NCI-H1092 treated with DMSO at 0.1 percent for 48 hours (cell line): ENCODE measurements around the gene ERGIC1.
"Not testable (repeated sequence)": the region's sequence is repeated elsewhere in the genome, so short reads cannot be mapped to it uniquely, and the experiment has no call there.

Experiments used
- DNase-seq: peaks from one replicate; lab custom pipeline; 2025; lab: John Stamatoyannopoulos, UW

ERGIC1 gene

GRCh38 chr5:172881691-172882370 lies 47.8 kb downstream of the ERGIC1 start:
- no peak for DNase-seq

GRCh38 chr5:172883066-172883465 lies 49.0 kb downstream of the ERGIC1 start:
- no peak for DNase-seq

GRCh38 chr5:172885597-172886340 lies 51.7 kb downstream of the ERGIC1 start:
- no peak for DNase-seq

DNA sequence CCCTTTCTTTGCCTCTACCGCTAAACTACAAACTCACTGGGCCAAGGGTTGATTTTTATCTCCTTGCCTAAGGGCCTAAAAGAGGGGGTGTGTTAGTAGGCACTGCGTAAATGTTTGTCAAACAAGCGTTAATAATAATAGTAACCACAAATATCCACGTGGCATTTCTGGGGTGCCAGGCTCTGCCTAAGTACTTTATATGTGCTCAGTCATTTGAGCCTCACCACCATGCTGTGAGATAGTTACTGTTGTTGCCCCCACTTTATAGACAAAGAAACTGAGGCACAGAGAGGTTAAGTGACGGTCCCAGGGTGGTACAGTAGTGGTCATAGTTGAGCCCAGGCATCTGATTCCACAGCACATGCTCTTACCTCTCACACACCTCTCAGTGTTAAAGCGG lies 52.4 kb downstream of the ERGIC1 start:
- DNase-seq, result no peak

- no peak for DNase-seq
Measured at GRCh38 chr5:172886974-172887501, 53.0 kb downstream of the ERGIC1 start.

- no peak for DNase-seq
Measured at GRCh38 chr5:172887692-172888091, 53.6 kb downstream of the ERGIC1 start.

DNA sequence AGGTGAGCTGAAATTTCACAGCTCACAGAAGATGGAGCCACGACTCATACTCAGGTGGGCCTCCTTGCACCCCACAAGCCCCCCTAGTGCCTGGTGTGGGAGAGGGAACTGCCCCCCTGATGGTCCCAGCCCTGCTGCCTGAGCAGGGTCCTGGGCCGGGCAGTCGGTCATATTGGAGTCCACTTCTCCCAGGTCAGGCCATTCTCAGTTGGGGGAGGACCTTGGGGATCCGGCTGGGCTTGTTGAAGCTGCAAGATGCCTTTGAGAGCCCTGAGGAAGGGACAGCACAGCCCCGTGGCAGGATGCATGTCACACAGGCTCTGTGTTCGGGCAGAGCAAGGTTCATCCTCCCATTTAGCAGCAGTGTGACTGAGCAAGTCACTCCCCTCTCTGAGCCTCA lies 56.6 kb downstream of the ERGIC1 start:
- DNase-seq, result no peak

DNA sequence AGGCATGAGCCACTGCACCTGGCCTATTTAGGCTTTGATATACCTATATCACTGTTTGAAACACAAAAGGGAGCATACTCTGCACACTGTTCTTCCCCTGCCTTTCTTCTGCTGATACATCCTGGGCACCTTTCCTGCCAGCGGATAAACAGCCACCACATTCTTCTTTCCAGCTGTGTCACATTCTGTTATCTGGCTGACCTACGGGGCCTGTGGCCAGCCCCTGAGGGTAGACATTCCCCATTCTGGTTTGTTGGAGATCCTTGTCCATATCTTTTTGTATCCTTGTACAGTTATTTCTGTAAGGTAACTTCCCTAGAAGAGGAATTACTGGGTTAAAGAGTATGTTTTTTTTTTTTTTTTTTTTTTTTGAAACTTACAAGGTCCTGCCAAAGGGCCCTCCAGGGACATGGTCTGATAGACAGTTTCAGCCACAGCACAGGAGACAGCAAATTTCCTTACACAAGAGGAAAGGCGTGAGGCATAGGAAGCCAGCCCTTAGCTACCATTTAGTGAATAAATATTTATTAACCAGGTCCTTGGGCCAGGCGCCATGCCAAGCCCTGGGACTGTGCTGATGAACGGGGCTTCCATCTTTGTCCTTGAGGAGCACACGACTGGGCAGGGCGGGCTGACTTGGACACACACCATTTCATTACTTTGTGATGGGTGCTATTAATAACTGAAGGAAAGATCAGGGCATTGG lies 57.8 kb downstream of the ERGIC1 start:
- DNase-seq, result no peak

DNA sequence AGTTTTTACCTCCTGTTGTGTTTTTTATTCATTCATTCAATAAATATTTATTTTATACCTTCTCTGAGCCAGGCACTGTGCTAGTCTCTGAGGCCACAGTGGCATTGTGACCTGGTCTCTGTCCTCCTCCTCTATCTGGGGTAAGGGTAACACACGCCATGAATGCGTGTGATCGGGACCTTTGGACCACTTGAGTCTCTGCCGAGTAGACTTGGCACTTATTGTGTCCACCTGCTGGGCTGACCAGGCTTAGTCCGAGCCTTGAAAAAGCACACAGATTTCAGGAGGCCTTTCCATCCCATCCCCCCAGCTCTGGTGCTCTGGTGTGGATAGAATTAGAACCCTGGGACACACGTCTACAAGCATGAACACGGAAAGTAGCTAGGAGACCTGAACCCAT lies 58.7 kb downstream of the ERGIC1 start:
- DNase-seq, result no peak

- DNase-seq, result no peak
Measured at GRCh38 chr5:172894767-172895388, 60.8 kb downstream of the ERGIC1 start.

DNA sequence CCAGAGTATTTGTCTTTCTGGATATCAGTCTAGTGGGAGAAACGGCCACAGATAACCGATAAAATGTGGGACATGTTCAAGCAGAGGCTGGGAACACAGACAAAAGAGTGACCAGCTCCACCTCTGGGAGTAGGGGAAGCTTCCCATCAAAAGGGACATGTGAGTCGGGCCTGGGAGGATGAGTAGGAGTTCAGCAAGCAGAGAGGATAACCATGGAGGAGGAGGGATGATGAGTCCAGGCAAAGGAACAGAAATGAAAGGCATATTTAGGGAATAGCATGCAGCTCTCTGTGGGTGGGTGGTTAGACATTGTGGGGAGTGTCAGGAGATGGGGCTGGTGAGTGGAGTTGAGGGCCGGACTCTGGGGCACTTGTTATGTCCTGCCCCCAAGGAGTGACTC lies 61.5 kb downstream of the ERGIC1 start:
- no peak for DNase-seq

DNA sequence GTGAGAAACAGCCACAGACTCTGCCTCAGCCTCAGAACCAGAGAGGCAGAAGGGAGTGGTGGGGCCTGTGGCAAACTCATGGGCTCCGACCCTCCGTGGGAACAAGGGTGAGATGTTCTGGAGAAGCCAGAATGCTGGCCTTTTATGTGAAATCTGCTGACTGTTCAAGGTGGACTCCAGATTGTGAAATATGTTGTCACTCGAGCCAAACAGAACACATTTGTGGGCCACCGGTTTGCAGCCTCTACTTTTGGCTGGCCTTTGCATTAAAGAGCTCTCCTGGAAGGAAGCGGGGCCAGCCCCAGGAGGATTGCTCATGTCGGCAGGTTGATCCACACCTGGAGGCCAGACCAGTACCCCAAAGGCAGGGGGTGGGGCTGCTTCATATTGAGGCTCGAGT lies 62.4 kb downstream of the ERGIC1 start:
- DNase-seq, result no peak

DNA sequence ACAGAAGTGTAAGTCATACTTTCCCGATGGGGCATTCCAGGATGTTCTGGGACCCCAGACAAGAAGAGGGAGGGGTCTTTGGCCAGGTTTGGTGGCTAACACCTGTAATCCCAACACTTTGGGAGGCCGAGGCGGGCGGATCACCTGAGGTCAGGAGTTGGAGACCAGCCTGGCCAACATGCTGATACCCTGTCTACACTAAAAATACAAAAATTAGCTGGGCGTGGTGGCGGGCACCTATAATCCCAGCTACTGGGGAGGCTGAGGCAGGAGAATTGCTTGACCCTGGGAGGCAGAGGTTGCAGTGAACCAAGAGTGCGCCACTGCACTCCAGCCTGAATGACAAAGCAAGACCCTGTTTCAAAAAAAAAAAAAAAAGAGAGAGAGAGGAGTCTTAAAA lies 63.0 kb downstream of the ERGIC1 start:
- not testable (repeated sequence) for DNase-seq

DNA sequence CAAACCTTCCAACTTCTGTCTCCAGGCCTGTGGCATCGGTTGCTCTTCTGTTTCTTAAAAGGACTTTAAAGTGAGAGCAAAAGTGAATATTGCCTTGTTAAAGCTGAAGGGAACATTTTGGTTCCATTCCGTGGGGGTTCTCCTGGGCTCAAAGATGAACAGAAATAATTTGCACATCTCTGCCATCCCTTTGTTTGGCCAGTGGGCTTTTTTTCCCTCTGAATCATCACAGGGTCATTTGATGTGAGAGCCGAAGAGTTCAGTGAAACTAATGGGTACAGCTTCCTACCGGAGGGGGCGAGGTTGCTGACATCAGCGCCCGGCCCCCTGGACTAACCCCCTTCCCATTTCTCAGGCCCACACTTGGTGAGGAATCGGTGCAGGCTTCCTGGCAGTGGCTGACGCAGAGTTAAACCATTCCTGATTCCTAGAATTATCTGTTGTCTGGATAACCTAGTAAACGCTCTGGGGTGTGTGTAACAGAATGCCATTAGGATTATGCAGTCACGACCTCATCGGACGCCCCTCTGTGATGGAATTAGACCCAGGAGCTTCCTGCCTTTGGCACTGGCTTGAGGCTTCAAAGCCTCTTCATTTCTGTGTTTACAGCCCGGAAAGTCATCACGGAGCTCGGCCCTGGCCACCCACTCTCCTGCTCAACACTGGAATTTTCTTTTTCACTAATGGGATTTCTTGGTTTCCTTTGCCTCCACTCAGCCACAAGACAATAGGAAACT lies 63.6 kb downstream of the ERGIC1 start:
- DNase-seq, result no peak

DNA sequence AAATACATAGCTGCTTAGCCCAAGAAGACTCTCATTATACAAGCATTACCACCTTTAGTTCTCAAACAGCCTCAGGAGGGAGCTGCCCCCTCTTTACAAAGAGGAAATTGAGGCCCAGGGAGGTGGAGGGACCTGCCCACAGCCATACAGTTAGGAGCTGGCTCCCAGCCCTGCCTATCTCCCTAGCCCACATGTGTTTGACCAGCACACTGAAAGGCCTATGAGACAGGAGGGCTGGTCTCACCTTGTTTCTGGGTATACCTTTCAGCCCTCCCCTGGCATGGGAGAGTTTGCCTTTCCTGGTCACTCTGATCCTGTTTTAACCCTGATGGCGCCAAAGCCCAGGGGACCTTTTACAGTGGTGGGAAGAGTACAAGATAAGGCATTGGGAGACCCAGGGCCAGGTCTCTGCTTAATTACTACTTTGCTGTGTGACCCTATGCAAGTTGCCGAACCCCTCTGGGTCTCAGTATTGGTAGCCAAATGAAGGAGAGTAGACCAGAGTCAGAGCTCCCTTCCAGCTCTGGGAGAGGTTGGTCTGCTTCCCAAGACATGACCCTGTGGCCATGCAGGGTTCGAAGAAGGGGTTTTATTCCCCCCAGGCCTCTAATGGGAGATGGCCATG lies 64.3 kb downstream of the ERGIC1 start:
- DNase-seq, result no peak

DNA sequence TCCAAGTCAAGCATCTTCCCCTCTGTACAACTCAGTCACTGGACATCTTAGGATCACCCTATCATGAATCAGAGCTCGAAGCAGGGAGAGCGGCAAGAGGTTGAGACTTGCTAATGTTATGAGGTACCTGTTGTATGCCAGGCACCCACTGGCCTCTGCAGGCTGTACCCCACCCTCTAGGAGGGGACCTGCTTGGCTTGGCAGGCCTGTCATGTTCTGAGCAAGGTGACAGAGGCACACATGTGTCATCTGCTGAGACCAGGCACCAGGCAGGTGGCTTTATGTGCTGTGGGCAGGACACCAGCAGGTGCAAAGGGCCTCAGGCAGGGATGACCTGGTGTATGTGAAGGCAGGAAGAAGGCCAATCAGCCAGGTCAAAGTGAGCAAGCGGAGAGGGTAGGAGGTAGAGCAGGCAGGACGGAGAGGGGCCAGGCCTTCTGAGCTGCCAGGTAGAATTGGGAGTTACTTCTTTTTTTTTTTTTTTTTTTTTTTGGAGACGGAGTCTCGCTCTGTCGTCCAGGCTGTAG lies 64.9 kb downstream of the ERGIC1 start:
- DNase-seq, result no peak

DNA sequence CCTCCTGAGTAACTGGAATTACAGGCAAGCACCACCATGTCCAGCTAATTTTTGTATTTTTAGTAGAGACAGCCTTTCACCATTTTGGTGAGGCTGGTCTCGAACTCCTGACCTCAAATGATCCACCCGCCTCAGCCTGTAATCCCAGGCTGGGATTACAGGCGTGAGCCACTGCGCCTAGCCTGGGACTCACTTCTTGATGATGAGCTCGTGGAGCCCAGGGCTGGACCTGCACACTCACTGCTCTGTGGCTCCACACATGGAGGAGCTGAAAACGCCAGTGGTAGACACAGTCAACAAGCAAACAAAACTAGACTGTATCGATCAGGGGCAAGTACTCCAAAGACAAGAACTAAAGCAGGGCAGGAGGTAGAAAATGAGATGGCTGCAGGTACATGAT lies 65.4 kb downstream of the ERGIC1 start:
- DNase-seq, result no peak

DNA sequence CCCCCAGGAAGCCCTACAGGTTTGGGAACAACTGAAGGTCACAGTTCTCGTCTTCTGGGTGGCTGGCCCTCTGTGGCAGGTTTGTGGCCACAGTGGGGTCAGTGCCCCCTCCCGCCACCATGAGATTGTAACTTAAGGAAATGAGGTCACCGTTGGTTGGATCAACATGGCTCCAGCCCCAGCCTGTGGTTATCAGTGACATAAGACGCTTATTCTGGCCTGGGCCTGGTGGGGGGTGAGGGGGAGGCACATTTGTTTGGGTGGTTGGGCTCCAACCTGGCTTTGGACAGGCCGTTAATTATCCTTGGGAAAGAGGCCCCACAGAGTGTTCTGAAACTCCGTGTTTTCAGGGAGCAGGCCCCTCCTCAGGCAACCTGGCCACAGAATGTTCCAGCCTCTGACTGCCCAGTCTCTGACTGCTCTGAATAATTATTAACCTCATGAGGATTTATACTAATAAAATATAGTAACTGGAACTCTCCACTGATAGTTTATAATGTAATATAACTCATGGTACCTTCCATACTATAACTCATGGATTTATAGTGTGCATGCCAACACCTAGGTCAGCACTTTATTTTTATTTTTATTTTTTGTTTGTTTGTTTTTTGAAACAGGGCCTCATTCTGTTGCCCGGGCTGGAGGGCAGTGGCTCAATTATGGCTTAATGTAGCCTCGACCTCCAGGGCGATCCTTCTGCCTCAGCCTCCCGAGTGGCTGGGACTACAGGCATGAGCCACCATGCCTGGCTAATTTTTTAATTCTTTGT lies 67.1 kb downstream of the ERGIC1 start:
- no peak for DNase-seq

- no peak for DNase-seq
Measured at GRCh38 chr5:172901788-172902496, 67.9 kb downstream of the ERGIC1 start.
